GM21528 (cell line): ENCODE measurements around the gene SNX25.
"Not testable (repeated sequence)": the region's sequence is repeated elsewhere in the genome, so short reads cannot be mapped to it uniquely, and the experiment has no call there.

Experiments used
- ATAC-seq: cut with Tn5 transposase; IDR thresholded peaks from one replicate; pipeline ENCODE4 v1.9.1; 2021; ENCODE audit warnings: mild to moderate bottlenecking, moderate library complexity; ENCODE audit not compliant: unreplicated experiment, low FRiP score

The SNX25 gene

DNA sequence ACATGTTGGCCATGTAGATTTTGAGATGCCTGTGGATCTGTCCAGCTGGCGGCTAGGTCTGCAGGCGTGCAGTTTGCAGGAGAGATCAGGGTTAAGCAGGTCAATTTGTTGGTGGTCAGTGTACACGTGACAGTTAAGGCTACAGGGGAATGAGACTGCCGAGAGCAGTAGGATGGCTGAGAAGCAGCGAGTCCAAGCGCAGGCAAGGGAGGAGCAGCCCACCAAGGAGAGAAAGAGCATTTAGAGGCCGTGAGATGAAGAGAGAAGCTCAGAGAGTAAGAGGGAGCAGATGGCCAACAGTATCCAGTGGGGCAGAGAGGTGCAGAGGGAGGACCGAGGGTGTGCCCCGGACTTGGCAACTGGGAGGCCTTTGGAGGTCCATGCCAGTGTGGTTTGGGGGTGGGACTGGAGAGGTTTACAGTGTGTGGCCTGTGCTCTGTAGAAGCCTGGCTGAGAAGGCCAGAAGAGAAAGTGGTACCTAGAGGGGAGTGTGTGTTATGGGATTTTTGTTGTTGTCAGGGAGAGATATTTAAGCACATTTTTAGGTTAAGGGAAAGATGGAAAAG, 18.4 kb downstream of the SNX25 start:
- ATAC-seq, result no peak

DNA sequence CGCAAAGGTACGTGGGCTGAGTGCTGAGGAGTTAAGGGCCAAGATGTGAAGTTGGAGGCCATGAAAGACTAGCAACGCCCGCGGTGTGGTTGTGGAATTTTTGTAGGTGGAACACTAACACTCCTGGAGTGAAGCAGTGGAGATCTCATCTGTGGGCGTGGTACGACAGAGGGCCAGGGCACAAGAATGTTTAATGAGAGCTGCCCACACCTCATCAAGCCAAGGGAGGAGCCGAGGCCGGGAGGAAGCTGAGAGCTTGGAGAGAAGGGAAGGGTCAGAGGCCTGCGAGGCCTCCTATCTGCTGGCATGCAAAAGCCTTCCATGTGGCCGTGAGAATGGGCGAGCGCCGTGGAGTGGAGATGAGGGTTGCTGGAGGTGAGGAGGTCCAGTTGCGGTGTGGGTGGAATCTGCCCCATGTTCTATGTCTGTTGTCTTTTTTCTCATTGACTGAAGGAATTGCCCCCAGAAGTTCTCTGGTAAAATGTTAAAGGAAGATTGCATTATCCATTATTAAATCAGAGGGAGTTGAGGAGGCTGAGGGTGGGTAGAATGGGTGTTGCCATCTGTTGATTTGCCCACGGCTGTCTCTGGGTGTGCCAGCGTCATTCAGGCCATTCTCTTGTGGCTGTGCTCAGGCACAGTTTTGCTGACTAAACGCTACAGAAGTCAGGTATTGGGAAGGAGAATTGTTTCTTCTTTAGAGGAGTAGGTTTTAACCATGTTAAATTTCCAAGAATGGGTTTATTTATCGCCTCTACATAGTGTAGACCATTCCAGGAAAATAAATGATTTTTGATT, 19.8 kb downstream of the SNX25 start:
- no peak for ATAC-seq

DNA sequence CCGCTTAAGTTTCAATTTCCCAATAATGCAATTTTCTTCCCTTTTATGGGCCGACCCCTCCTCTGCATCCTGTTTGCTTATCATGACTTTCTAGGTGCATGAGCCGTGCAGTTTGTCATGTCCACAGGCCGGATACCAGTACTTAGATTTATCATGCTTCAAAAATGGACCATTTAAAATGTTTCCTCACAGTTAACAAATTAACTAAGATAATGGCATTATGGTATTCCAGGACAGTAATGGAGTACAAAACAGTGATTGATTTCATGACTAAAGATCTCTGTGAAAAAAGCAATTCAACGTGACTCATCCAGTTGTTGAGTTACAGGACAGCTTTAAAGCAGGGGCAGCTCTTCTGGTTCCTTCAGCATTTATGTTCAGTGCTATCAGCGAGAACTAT, 23.0 kb downstream of the SNX25 start:
- no peak for ATAC-seq

DNA sequence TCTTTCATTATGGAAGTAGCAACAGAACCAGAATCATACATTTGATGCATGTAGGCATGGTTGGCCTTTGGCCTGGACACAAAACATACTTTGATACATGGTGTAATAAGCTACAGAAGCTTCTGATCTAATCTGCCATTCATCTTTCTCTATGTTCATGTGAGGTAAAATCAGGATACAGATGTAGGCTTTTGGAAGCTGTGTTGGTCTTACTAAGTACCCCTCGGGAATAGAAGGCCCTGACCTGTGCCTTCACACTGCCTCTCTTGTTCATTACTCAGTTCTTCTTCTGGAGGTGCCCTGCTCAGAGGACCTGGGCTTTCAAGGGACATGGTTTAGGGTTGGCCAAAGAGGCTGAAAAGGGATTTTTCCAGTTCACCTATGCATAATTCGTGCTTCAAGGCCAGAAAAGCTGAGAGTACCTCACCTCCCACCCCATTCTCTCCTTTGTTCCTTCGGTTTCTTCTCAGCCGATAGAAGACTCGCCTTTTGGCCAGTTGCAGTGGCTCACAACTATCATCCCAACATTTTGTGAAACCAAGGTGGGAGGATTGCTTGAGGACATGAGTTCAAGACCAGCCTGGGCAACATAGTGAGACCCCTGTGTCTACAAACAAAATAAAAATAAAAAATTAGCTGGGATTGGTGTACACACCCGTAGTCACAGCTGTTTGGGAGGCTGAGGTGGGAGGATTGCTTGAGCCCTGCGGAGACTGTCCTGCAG, 25.9 kb downstream of the SNX25 start:
- no peak for ATAC-seq

- ATAC-seq, result no peak
Measured at GRCh38 chr4:185235843-185236503, 26.6 kb downstream of the SNX25 start.

GRCh38 chr4:185237175-185237574, 27.8 kb downstream of the SNX25 start:
- ATAC-seq, result no peak

DNA sequence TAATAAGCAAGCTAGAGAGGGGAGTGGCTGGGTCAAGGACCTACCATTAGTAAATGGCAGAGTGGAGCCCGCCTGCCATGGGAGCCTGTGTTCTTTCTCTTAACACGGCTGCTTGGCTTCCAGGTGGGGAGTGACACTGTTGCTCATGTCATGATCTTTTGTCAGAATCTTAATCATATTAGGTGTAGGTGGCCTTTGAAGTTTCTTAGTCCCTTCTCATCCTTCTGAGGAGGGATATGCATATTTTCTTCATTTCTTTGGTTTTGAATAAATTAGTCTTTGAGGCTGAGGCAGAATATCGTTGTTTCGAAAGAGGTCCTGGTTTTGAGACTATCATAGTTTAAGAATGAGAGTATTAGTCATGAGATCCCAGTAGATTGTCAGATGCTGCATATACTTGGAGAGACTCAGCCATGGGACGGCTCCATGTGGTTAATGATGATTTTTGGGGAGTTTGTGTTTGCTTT, 28.9 kb downstream of the SNX25 start:
- ATAC-seq, result no peak

- ATAC-seq, result no peak
Measured at GRCh38 chr4:185238750-185239149, 29.4 kb downstream of the SNX25 start.

DNA sequence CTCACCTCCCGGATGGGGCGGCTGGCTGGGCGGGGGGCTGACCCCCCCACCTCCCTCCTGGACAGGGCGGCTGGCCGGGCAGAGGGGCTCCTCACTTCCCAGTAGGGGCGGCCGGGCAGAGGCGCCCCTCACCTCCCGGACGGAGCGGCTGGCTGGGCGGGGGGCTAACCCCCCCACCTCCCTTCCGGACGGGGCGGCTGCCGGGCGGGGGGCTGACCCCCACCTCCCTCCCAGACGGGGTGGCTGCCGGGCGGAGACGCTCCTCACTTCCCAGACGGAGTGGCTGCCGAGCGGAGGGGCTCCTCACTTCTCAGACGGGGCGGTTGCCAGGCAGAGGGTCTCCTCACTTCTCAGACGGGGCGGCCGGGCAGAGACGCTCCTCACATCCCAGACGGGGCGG, 31.1 kb downstream of the SNX25 start:
- ATAC-seq, result not testable (repeated sequence)

GRCh38 chr4:185242749-185243533, 33.5 kb downstream of the SNX25 start:
- ATAC-seq, result no peak

DNA sequence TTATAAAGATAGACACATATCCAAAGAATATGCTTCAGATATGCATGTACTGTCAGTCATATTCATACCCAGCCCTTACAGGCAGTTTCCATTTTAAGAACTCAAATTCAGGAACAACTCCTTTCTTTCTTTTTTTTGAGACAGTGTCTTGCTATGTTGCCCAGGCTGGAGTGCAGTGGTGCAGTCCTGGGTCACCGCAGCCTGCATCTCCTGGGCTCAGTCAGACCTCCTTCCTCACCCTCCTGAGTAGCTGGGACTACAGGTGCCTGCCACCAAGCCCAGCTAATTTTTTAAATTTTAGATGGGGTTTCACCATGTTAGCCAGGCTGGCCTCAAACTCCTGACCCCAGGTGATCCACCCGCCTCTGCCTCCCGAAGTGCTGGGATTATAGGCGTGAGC, 34.5 kb downstream of the SNX25 start:
- ATAC-seq, result no peak

GRCh38 chr4:185244763-185245162, 35.4 kb downstream of the SNX25 start:
- no peak for ATAC-seq

DNA sequence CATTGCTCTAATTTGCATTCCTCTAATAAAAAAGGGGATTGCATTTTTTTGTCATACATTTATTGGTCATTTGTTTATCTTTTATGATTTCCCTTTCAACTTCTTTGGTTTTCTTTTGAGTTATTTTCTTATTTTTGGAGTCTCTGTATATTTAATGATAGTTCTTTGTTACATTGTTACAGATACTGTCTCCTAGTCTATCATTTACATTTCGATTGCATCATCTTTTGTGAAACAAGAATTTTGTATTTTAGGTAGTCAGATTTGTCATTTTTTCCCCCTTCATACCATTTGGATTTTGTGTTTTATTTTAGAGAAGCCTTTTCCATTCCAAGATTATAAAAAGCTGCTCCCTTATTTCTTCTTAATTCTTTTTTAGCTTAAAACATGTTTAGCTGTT, 37.1 kb downstream of the SNX25 start:
- ATAC-seq, result no peak

DNA sequence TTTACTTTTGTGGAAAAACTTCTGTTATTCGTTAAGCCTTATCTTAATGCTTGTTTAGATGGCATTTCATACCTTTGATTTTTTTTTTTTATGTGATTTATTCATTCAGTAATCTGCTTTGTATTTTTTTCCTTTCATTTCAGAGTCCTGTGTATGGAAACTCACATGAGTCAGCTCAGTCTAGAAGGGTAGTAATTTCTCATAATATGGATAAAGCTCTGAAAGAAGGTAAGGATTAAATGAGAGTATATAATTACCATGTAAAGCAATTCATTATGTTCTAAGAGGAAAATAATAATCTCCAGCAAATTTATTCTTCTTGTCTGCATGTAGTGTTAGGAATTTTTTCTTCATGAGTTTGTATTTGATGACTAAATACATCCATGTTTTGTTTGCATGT, 37.8 kb downstream of the SNX25 start:
- ATAC-seq, result no peak

DNA sequence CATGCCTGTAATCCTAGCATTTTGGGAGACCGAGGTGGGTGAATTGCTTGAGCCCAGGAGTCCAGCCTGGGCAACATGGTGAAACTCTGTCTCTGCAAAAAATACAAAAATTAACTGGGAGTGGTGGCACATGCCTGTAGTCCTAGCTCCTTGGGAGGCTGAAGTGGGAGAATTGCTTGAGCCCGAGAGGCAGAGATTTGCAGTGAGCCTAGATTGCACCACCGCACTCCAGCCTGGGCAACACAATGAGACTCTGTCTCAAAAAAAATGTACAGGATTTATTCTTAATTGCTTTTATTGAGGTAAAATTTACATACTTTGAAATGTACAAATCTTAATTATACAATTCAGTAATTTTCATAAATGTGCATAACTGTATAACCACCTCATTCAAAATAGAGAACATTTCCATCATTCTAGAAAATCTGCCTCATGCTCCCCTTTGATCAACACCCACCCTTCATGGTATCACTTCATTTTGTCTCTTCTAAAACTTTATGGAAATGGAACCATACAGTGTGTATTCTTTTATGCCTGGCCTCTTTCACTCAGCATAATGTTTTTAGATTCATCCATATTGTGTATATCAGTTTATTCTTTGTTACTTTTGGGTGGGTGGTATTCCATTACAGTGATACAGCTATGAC, 39.1 kb downstream of the SNX25 start:
- no peak for ATAC-seq

DNA sequence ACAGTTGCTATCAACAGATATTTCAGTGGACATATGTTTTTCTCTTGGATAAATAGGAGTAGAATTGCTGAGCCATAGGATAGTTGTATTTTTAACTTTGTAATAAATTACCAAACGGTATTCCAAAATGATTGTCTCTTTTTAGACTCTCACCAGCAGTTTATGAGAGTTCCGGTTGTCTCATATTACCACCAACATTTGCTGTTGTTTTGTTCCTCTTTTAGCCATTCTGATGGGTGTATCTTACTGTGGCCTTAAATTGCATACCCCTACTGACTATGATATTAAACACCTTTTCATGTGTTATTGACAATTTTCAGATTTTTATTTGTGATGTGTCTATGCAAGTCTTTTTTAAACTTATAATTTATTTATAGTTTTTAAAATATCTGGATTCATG, 39.7 kb downstream of the SNX25 start:
- ATAC-seq, result no peak

GRCh38 chr4:185254434-185254833, 45.0 kb downstream of the SNX25 start:
- no peak for ATAC-seq

- ATAC-seq, result peak; percentile 63
Measured at GRCh38 chr4:185255868-185256267, 46.5 kb downstream of the SNX25 start.

DNA sequence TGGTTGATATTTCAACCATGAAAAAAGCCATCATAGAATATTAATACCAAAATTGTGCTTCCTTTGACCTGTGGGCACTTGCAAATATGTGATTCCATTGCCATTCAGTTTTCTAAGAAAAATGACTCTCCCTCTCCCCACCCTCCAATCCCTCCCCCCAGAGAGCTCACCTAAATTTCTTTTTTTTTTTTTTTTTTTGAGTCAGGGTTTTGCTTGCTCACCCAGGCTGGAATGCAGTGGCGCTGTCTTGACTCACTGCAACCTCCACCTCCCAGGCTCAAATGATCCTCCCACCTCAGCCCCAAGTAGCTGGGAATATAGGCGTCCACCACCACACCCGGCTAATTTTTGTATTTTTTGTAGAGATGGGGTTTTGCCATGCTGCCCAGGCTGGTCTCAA, 47.0 kb downstream of the SNX25 start:
- no peak for ATAC-seq

DNA sequence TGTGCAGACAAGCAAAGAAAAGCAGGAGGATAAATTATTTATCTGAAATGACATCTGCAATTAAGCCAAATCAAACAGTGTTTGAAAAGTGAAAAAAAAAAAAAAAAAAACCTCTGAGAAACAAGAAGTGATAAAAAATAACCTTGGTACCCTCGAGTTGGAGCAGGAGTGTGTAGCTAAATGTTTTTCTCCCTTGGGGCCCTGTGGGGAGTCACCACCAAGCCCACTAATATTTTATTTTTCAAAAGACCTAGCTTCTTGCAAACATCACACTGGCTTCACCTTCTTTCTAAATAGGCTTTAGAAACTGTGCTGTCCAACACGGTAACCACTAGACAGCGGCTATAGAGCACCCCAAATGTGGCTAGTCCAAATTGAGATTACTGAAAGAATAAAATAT, 47.7 kb downstream of the SNX25 start:
- no peak for ATAC-seq
